Caki2 (cell line): ENCODE data around the gene IGFLR1. TPM values are rescaled to one million over a fixed set of nuclear protein-coding genes. Genes with fewer than 3 reads are reported as not detected.

Experiments used
- DNase-seq: peaks from one replicate; pipeline ENCODE4 v3.0.0-alpha.2; 2015; ENCODE audit warnings: low read depth
- in situ Hi-C: cut with HindIII; loops from 2 replicates; pipeline ENCODE4 v1.10.0; 2016; ENCODE audit warnings: low sequenced_read_pairs, low pct_unique_long_range_greater_than_20kb, mixed read lengths
- total RNA-seq: library from RNA; depleted of rRNA; stranded (reverse); fragments of >200 nt; shearing (Covaris generic); gene quantifications from 2 replicates; pipeline ENCODE4 v1.2.3, GENCODE V29; 2014; ENCODE audit warnings: low replicate concordance

IGFLR1 gene
- total RNA-seq, 1 experiment from 2014 or later = 10.1 TPM

GRCh38 chr19:35757749-35758608, 15.7 kb upstream of the IGFLR1 start, which contains the start of gene PROSER3:
Gene PROSER3 (plus strand): TSS chr19:35758176. CDS start chr19:35758216, 40 bp downstream.
- in situ Hi-C loops = no loop called here
- DNase-seq = peak; percentile 100

- DNase-seq = no peak
- in situ Hi-C loops = no loop called here
Observed at GRCh38 chr19:35757231-35757748, 15.0 kb upstream of the IGFLR1 start.

- in situ Hi-C loops = no loop called here
- DNase-seq = no peak
Observed at GRCh38 chr19:35756377-35757230, 14.4 kb upstream of the IGFLR1 start, which contains the start of gene HSPB6. Gene HSPB6 (minus strand): TSS chr19:35757029. CDS start chr19:35757008, 21 bp downstream.

GRCh38 chr19:35755550-35756376, 13.5 kb upstream of the IGFLR1 start:
- no peak for DNase-seq
- in situ Hi-C loops = no loop called here

GRCh38 chr19:35755131-35755549, 12.9 kb upstream of the IGFLR1 start:
- in situ Hi-C loops = no loop called here
- DNase-seq = no peak

- no peak for DNase-seq
- in situ Hi-C loops = no loop called here
Observed at GRCh38 chr19:35754370-35755130, 12.3 kb upstream of the IGFLR1 start.

- in situ Hi-C loops = no loop called here
- DNase-seq = no peak
Observed at GRCh38 chr19:35753634-35754369, 11.6 kb upstream of the IGFLR1 start.

- in situ Hi-C loops = no loop called here
- no peak for DNase-seq
Observed at GRCh38 chr19:35752746-35753350, 10.6 kb upstream of the IGFLR1 start.

GRCh38 chr19:35751839-35752745, 9.8 kb upstream of the IGFLR1 start:
- in situ Hi-C loops = no loop called here
- DNase-seq = no peak

- in situ Hi-C loops = no loop called here
- DNase-seq = no peak
Observed at GRCh38 chr19:35750167-35750566, 7.9 kb upstream of the IGFLR1 start.

GRCh38 chr19:35748106-35749020, 6.1 kb upstream of the IGFLR1 start, which contains the start of gene LIN37:
Gene LIN37 (plus strand): TSS chr19:35748576. CDS start chr19:35748725, 149 bp downstream.
- in situ Hi-C loops = no loop called here
- peak; percentile 100 for DNase-seq

GRCh38 chr19:35746531-35746930, 4.3 kb upstream of the IGFLR1 start:
- no peak for DNase-seq
- in situ Hi-C loops = no loop called here

- in situ Hi-C loops = no loop called here
- DNase-seq = no peak
Observed at GRCh38 chr19:35746087-35746462, 3.8 kb upstream of the IGFLR1 start.

- in situ Hi-C loops = no loop called here
Observed at GRCh38 chr19:35745328-35746086, 3.3 kb upstream of the IGFLR1 start, which contains the start of the genes PSENEN and U2AF1L4. Gene PSENEN (plus strand): TSS chr19:35745651. CDS start chr19:35745931, 280 bp downstream. Gene U2AF1L4 (minus strand): TSS chr19:35745418. CDS start chr19:35745391, 27 bp downstream.

More at GRCh38 chr19:35745328-35746086, 3.3 kb upstream of the IGFLR1 start, which contains the start of the genes PSENEN and U2AF1L4:
- peak; percentile 99 for DNase-seq
